GM18870 (cell line): ENCODE data around the gene PAFAH1B2.
"Not testable (repeated sequence)": the region's sequence is repeated elsewhere in the genome, so short reads cannot be mapped to it uniquely, and the experiment has no call there.

Experiments used
- ATAC-seq: cut with Tn5 transposase; IDR thresholded peaks from one replicate; pipeline ENCODE4 v1.9.1; 2021; ENCODE audit warnings: moderate library complexity; ENCODE audit not compliant: unreplicated experiment

Gene PAFAH1B2

GRCh38 chr11:117127171-117127901, 16.8 kb upstream of the PAFAH1B2 start:
- ATAC-seq: no peak

- ATAC-seq: no peak
Measured at GRCh38 chr11:117128289-117128688, 15.8 kb upstream of the PAFAH1B2 start.

GRCh38 chr11:117130396-117130795, 13.7 kb upstream of the PAFAH1B2 start:
- not testable (repeated sequence) for ATAC-seq

GRCh38 chr11:117130879-117131278, 13.2 kb upstream of the PAFAH1B2 start:
- no peak for ATAC-seq

GRCh38 chr11:117134431-117134830, 9.7 kb upstream of the PAFAH1B2 start:
- ATAC-seq: no peak

- ATAC-seq: not testable (repeated sequence)
Measured at GRCh38 chr11:117134979-117135378, 9.1 kb upstream of the PAFAH1B2 start.

GRCh38 chr11:117137223-117138086, 6.6 kb upstream of the PAFAH1B2 start:
- ATAC-seq: not testable (repeated sequence)

GRCh38 chr11:117143390-117143789, 697 bp upstream of the PAFAH1B2 start:
- ATAC-seq: no peak

GRCh38 chr11:117144477-117145392, 648 bp downstream of the PAFAH1B2 start:
- peak; percentile 38 for ATAC-seq

- ATAC-seq: no peak
Measured at GRCh38 chr11:117145393-117145761, 1.3 kb downstream of the PAFAH1B2 start.

GRCh38 chr11:117146521-117146920, 2.4 kb downstream of the PAFAH1B2 start:
- no peak for ATAC-seq

GRCh38 chr11:117152066-117152465, 8.0 kb downstream of the PAFAH1B2 start:
- ATAC-seq: no peak

GRCh38 chr11:117154468-117154867, 10.4 kb downstream of the PAFAH1B2 start:
- no peak for ATAC-seq

GRCh38 chr11:117157507-117157906, 13.4 kb downstream of the PAFAH1B2 start:
- no peak for ATAC-seq

GRCh38 chr11:117159892-117160291, 15.8 kb downstream of the PAFAH1B2 start:
- no peak for ATAC-seq

- ATAC-seq: no peak
Measured at GRCh38 chr11:117160826-117161225, 16.7 kb downstream of the PAFAH1B2 start.

GRCh38 chr11:117166491-117166890, 22.4 kb downstream of the PAFAH1B2 start:
- no peak for ATAC-seq

GRCh38 chr11:117169736-117170135, 25.6 kb downstream of the PAFAH1B2 start:
- ATAC-seq: no peak

GRCh38 chr11:117170210-117170609, 26.1 kb downstream of the PAFAH1B2 start:
- no peak for ATAC-seq

GRCh38 chr11:117171007-117171403, 26.9 kb downstream of the PAFAH1B2 start:
- ATAC-seq: no peak
